Right lobe of liver (tissue), 6 donors: ENCODE data around the gene NR0B1. TPM values are rescaled to one million over a fixed set of nuclear protein-coding genes. Genes with fewer than 3 reads are reported as not detected.

ENCODE experiments used
- ATAC-seq, 4 donors: fragments of 200-7000 bp; cut with Tn5 transposase; one replicate each; pipeline ENCODE4 v1.9.1; 2020; ENCODE audit warnings: mild to moderate bottlenecking in 4 of 4, moderate library complexity in 4 of 4
- DNase-seq, 3 donors: peaks; one replicate each; pipeline ENCODE4 v3.0.0-alpha.2; 2020
- H3K27ac ChIP-seq, 3 donors: fragments of 200-600 bp; one replicate each; pipeline ENCODE4 v1.8.0; 2022
- H3K27me3 ChIP-seq, 2 donors: fragments of 200-600 bp; one replicate each; pipeline ENCODE4 v1.8.0; 2022
- H3K36me3 ChIP-seq, 4 donors: fragments of 200-600 bp; sonication (generic) in 1 of 4; one replicate each; pipeline versions ENCODE4 v1.5.1 to v1.8.0; 2017 to 2022; ENCODE audit warnings: control low read depth in 1 of 4
- H3K4me1 ChIP-seq, 4 donors: fragments of 200-600 bp; sonication (generic) in 1 of 4; one replicate each; pipeline versions ENCODE4 v1.5.1 to v1.8.0; 2017 to 2022; ENCODE audit warnings: control low read depth in 1 of 4
- H3K4me3 ChIP-seq, 3 donors: fragments of 200-600 bp; one replicate each; pipeline ENCODE4 v1.8.0; 2022
- H3K9me3 ChIP-seq, 4 donors: fragments of 200-600 bp; sonication (generic) in 1 of 4; one replicate each; pipeline versions ENCODE4 v1.5.1 to v1.8.0; 2017 to 2022; ENCODE audit warnings: control low read depth in 1 of 4
- POLR2A ChIP-seq: fragments of 450-650 bp; IDR thresholded peaks from one replicate; pipeline ENCODE4 v1.6.1; 2017; ENCODE audit warnings: antibody characterized with exemption, mild to moderate bottlenecking
- WGBS: methylation state at CpG from one replicate; pipeline ENCODE4 v1.1.6; 2018; ENCODE audit warnings: low coverage, low lambda C conversion rate; ENCODE audit not compliant: insufficient coverage; ENCODE audit errors: missing lambda C conversion rate; 5-methylcytosine and 5-hydroxymethylcytosine counted together
- intact Hi-C, 2 donors: fragments of 100-400 bp; cut with DNase I; formaldehyde crosslinking; loops; one replicate each; pipeline versions ENCODE4 v1.11.2 to v1.14.1; 2022
- total RNA-seq, 6 experiments: library from RNA; depleted of rRNA in 2 of 6; stranded (reverse); fragments of >200 nt in 2 of 6; fragmentation: NEBNext Ultra II Directional in 3 of 6; extraction: Animal tissue kit (Norgen Biotek cat#: 25700) in 3 of 6; gene quantifications; one replicate each; pipeline versions ENCODE4 v1.1.0 to v1.2.4, GENCODE V29; 2016 to 2023
- TF ChIP-seq, protein P1 (sequence below), 4 donors: fragments of 200-600 bp in 3 of 4; fragments of 450-650 bp in 1 of 4; IDR thresholded peaks; one replicate each; pipeline versions ENCODE4 v1.5.1 to v1.8.0; 2016 to 2022; ENCODE audit warnings: antibody characterized with exemption in 4 of 4, mild to moderate bottlenecking in 2 of 4
- donor health status: DM: no; HTN: yes; CAD: no.
- donor health status: DM: no; HTN: no; CAD: no.
- donor health status: DM: no; HTN: no; CAD: no.
- donor health status: DM: no; HTN: yes; CAD: no.
- donor health status: DM: no; HTN: yes; CAD: no.

NR0B1 gene
- total RNA-seq, 6 experiments from 2014 or later: not detected

DNA sequence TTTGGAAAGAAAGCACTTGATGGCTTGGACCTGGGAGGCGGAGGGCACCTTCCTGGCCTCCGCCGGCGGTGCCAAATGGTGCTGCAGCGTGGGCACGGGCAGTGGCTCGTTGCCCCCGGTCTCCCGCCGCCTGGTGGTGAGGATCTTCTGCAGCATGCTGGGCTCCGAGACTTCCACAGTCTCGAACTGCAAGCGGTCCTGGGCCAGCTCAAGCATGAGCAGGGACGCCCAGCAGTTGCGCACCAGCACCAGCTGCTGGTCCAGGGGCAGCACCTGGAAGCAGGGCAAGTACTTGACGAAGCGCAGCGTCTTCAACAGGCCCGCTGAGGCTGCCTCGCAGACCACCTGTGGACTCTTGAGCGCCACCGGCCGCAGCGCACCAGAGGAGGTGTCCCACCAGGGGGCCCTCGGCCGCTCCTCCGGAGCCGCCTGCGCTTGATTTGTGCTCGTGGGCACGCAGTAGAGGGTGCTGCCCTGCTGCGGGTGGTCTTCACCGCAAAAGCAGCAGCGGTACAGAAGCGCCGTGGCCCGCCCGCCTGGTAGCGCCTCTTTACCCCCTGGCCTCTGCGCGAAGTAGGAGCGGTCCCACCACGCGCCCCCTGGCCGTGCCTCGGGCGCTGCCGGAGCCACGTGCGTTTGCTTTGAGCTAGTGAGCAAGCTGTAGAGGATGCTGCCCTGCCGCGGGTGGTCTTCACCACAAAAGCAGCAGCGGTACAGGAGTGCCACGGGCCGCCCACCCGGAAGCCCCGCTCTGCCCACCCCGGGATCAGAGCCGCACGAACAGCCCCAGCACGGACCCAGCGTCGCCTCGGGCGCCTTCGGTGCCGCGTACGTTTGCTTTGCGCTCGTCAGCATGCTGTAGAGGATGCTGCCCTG, 689 bp downstream of the NR0B1 start:
- TF ChIP-seq, protein P1, sequence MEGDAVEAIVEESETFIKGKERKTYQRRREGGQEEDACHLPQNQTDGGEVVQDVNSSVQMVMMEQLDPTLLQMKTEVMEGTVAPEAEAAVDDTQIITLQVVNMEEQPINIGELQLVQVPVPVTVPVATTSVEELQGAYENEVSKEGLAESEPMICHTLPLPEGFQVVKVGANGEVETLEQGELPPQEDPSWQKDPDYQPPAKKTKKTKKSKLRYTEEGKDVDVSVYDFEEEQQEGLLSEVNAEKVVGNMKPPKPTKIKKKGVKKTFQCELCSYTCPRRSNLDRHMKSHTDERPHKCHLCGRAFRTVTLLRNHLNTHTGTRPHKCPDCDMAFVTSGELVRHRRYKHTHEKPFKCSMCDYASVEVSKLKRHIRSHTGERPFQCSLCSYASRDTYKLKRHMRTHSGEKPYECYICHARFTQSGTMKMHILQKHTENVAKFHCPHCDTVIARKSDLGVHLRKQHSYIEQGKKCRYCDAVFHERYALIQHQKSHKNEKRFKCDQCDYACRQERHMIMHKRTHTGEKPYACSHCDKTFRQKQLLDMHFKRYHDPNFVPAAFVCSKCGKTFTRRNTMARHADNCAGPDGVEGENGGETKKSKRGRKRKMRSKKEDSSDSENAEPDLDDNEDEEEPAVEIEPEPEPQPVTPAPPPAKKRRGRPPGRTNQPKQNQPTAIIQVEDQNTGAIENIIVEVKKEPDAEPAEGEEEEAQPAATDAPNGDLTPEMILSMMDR (IDR thresholded peaks at IDR 0.05): no peak
- TF ChIP-seq POLR2A: no peak
- DNase-seq (no peak), ATAC-seq (peak in 1 of 4 donors; percentile 25)
- peaks cover 0 to 26% of the 10 kb centered on the region in 2 donors for H3K27me3 ChIP-seq
- H3K4me1 ChIP-seq: no peaks in the 10 kb centered on the region
- no CpG with 5 or more reads among the region's 71 CpGs for WGBS
- no peaks in the 10 kb centered on the region for H3K36me3 ChIP-seq
- H3K9me3 ChIP-seq: no peaks in the 10 kb centered on the region
- intact Hi-C loops: no loop called here
- H3K27ac ChIP-seq: no peak overlapping the region
- H3K4me3 ChIP-seq: no peak overlapping the region

DNA sequence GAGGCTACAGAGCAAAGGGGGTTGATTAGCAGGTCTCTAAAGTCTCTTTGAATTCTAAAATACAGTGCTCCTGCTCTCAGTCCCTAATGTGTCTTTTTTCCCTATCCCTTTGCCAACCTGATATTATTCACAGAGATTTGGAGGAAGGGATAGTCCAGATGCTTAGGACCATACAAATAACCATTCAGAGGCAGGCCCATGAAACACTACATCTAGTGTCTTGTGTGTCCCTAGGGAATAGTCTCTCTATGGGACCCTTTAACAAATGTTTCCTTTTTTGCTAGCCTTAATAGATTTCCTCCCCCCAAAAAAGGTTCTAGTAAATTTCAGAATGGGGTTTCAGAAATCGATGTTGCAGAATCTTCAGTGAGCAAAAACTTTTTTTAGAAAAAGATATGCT, 1.7 kb downstream of the NR0B1 start:
- intact Hi-C loops: no loop called here
- Histone ChIP-seq H3K9me3 (no peaks in the 10 kb centered on the region), H3K4me3 (no peak overlapping the region), H3K27ac (no peak overlapping the region), H3K36me3 (no peaks in the 10 kb centered on the region), H3K27me3 (peaks cover 0 to 26% of the 10 kb centered on the region in 2 donors), H3K4me1 (no peaks in the 10 kb centered on the region)
- no peak for ATAC-seq
- DNase-seq: no peak
- WGBS: 30% methylated on average over 1 of the region's 1 CpG
- TF ChIP-seq, protein P1 (IDR thresholded peaks at IDR 0.05): no peak
- TF ChIP-seq POLR2A: no peak

DNA sequence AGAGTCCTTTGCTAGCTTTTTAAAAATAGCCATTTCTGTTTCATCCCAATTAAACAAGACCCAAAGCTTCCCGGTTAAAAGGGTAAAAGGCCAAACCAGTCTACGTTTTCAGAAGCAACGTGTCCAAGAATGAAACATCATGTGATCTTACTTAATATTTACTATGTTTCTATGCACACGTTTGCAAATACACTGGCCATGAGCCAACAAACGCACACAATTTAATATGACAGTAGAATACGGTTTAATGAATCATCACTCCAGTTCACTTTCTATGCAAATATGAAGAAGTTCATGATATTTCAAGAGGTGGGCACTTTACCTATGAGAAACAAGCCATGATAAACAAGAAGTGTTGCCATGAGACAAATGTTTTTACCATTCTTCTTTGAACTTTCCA, 4.3 kb downstream of the NR0B1 start:
- no peaks in the 10 kb centered on the region for H3K4me1 ChIP-seq
- TF ChIP-seq, protein P1 (IDR thresholded peaks at IDR 0.05): no peak
- no peak for TF ChIP-seq POLR2A
- intact Hi-C loops: no loop called here
- no peak overlapping the region for H3K4me3 ChIP-seq
- ATAC-seq (no peak), DNase-seq (no peak)
- H3K9me3 ChIP-seq: no peaks in the 10 kb centered on the region
- no peak overlapping the region for H3K27ac ChIP-seq
- no peaks in the 10 kb centered on the region for H3K36me3 ChIP-seq
- peaks cover 0 to 26% of the 10 kb centered on the region in 2 donors for H3K27me3 ChIP-seq
- 48% methylated on average over 6 of the region's 6 CpGs for WGBS

DNA sequence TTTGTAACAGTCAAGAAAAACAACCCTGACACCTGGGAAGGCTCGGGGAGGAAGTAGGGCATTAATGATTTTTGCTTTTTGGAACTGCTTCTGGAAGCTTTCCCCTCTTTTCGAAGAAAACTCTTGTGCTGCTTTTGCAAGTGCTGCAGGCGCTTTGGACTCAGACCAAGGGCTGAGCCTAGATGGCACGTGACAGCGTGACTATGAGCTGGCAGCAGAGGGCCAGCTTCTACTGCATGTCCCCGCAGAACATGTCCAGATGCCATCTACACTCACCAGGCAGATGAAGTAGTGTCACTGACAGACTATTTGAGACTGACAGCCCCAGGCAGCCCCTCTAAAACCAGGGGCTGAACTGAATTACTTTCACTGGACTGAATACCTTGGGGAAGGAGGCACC, 6.2 kb downstream of the NR0B1 start:
- H3K4me1 ChIP-seq: no peaks in the 10 kb centered on the region
- no peak for TF ChIP-seq POLR2A
- TF ChIP-seq, protein P1 (IDR thresholded peaks at IDR 0.05): no peak
- no peaks in the 10 kb centered on the region for H3K9me3 ChIP-seq
- no peak overlapping the region for H3K4me3 ChIP-seq
- no peak overlapping the region for H3K27ac ChIP-seq
- H3K27me3 ChIP-seq: peaks cover 0 to 8% of the 10 kb centered on the region in 2 donors
- intact Hi-C loops: no loop called here
- WGBS: 8% methylated on average over 5 of the region's 6 CpGs
- DNase-seq (peak in 2 of 3 donors; percentile 24 to 41), ATAC-seq (peak in 2 of 4 donors; percentile 25 to 54)
- H3K36me3 ChIP-seq: no peaks in the 10 kb centered on the region
